KBM-7 (cell line): ENCODE data around the gene TREX2.

ENCODE experiments used
- DNase-seq: peaks from one replicate; pipeline ENCODE4 v3.0.0-alpha.2; 2015
- in situ Hi-C: fragments of 300-500 bp; cut with MboI; formaldehyde crosslinking; loops from 2 replicates; pipeline ENCODE4 v1.14.3; 2020; ENCODE audit warnings: low sequenced_read_pairs, low pct_unique_long_range_greater_than_20kb, mixed read lengths

The TREX2 gene

DNA sequence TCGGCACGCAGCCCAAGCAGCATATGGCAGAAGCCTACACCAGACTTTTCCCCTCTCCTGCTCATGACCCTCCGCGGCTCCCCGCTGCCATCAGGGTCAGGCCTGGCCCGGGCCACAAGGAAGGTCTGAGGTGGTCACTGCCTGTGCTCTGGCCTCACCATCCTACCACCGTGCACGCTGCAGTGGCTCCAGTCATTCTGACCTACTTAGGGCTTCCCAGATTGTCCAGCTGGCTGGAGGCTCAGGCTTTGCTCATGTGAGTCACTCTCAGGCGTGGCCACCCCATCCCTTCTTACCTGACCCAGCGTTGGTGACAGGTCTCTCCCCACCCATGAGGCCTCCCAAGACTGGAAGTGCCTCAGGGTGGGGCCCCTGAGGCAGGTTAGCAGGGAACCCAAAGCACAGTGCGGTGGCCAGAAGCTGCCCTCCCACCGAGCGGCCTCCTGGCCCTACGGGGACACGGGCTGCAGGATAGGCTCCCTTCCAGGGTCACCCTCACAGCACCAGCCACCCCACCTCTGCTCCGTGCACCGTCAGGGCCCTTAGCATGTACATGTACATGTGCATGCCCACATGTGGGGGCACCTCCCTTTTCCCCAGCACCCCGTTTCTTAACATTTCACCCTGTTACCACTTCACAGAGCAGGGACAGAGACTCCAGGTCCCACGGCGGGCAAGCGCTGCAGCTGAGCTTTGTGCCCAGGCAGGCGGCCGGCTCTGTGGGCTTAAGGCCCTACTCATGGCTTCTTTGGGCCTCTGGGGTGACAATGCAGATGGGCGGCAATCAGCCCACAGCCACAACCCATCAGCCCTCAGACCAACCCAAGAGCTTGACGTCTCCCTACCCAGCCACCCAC is 2.2 kb downstream of the TREX2 start:
- DNase-seq: no peak
- in situ Hi-C loops: no loop called here

DNA sequence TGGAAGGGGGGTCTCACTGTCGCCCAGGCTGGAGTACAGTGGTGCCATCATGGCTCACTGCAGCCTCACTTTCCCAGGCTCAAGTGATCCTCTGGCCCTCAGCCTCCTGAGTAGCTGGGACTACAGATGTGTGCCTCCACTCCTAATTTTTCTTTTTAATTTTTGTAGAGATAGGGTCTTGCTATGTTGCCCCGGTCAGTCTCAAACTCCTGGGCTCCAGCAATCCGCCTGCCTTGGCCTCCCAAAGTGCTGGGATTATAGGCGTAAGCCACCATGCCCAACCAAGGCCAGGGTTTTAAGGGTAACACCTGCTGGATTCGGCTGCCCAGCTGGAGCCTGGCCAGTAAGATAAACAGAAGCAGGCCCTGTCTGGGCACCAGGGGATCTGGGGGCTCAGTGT is 3.4 kb downstream of the TREX2 start:
- in situ Hi-C loops: no loop called here
- DNase-seq: no peak

DNA sequence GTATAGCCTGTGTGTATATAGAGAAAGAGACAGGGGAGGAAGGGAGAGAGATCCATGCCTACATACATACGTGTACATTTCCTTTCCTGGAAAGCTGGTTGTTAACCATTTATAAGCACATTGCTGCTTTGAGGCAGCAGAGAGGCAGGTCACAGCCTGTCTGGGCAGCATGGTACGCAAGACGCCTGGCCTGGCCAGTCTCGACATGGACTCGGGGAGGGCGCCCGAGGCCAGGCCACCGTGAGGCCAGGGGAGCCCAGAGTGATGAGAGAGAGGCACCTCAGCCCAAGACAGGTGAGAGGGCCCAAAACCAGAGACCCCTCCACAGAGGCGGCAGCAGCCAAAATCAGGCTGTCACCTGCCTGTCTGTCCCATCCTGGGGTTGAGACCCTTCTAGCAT is 3.9 kb downstream of the TREX2 start:
- in situ Hi-C loops: no loop called here
- no peak for DNase-seq

- peak; percentile 44 for DNase-seq
- in situ Hi-C loops: no loop called here
These were observed 4.6 kb downstream of the TREX2 start for GRCh38 chrX:153441296-153441695.

DNA sequence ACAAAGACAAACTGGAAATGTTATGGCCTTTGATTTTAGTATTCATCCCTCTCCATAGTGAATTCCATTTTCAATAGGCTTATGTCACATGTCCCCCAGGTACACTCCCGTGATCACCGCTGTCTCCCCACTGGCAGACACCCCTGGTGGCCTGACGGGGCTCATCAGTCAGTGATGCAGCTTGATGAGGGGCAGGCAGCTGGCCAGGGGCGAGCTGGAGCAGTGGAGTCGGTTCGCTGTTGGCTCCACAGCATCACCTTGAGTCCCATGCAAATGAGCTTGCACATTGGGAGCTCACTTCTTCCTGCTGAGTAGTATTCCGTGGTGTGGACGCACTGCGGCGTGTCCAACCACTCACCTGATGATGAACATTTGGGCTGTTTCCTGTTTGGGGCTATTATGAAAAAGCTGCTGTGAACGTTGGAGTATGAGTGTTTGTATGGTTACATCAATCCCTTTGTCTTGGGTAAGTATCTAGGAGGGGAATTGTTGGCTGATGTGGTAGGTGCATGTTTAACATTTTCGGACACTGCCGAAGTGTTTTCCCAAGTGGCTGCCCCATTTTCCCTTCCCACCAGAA is 5.2 kb downstream of the TREX2 start:
- in situ Hi-C loops: no loop called here
- no peak for DNase-seq

DNA sequence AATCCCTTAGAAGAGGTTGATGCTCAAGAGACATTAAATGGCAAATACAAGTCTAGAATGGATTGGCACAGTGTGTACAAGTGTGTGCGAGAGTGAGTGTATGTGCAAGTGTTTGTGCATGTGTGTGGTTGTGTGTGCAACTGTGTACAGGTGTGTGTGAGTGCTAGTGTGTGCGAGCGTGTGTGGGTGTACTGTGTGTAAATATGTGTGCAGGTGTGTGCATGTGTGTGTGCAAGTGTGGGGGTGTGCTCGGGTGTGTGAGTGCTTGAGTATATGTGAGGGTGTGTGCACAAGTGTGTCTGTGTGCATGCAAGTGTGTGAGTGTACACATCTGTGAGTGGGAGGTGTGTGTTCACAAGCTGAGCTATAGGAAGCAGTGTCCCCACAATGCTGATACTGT is 5.9 kb downstream of the TREX2 start:
- no peak for DNase-seq
- in situ Hi-C loops: no loop called here

- peak; percentile 54 for DNase-seq
- in situ Hi-C loops: no loop called here
These were observed 7.3 kb downstream of the TREX2 start for GRCh38 chrX:153438532-153438931.

DNA sequence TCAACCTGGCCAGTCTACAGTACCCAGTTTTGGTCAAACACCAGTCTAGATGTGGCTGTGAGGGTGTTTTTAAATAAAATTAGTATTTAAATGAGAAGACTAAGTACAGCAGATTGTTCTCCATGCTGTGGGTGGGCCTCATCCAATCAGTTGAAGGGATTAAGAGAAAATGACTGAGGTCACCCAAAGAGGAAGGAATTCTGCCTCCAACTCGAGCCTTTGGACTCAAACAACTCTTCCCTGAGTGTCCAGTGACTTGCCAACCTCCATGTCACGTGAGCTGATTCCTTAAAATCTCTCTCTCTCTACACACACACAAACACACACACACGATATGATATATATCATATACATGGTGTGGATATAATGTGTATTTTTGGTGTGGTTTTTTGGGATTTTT is 10.0 kb downstream of the TREX2 start:
- in situ Hi-C loops: no loop called here
- DNase-seq: no peak

DNA sequence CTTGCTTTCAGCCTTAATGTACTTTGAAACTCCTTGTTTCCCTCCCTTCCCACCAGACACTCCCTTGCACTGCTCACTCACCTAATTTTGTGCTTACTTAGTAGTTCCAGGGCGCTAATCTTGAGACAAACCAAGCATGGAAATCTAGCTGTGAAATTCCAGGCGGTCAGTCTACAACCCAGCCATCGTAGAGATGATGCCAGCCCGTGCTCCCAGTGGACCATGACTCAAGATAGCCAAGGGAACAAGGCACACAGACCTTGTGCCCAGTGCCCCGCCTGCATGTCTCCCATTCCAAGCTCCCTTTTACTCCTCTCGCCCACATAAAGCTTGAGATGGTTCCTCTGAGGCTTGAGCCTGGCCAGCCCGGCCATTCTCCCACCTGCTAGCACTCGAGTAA is 11.1 kb downstream of the TREX2 start:
- DNase-seq: no peak
- in situ Hi-C loops: no loop called here

GRCh38 chrX:153433781-153434285 is 12.0 kb downstream of the TREX2 start:
- in situ Hi-C loops: no loop called here

DNA sequence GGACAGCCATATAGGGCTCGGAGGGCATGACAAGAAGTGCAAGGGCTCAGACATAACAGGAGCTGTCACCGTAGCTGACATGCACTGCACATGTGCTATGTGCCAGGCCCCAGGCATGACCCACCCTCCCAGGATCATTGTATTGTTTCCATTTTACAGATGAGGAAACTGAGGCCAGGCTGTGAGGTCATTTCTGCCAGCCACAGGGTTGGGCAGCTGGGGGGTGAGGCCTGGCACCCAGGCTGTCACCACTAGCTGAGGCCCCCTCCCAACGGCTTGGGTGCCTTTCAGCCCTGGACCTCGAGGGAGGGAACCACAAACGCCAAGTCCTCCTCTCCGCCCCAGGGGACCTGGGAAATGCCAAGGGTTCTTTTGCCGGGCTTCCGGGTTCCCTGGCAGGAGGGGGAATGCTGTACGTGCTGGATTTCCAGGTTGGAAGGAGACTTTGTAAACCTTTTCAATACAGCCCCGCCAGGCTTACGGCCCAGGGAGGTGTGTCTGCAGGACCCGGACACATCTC is 12.6 kb downstream of the TREX2 start:
- no peak for DNase-seq
- in situ Hi-C loops: no loop called here

More at GRCh38 chrX:153433781-153434285, 12.0 kb downstream of the TREX2 start:
- no peak for DNase-seq

GRCh38 chrX:153430796-153431195 is 15.1 kb downstream of the TREX2 start:
- in situ Hi-C loops: no loop called here

GRCh38 chrX:153426204-153426603 is 19.7 kb downstream of the TREX2 start:
- DNase-seq: no peak
- in situ Hi-C loops: no loop called here

More at GRCh38 chrX:153430796-153431195, 15.1 kb downstream of the TREX2 start:
- DNase-seq: no peak

GRCh38 chrX:153423652-153424051 is 22.2 kb downstream of the TREX2 start:
- in situ Hi-C loops: no loop called here
- no peak for DNase-seq

GRCh38 chrX:153421856-153422255 is 24.0 kb downstream of the TREX2 start:
- in situ Hi-C loops: no loop called here
- no peak for DNase-seq

DNA sequence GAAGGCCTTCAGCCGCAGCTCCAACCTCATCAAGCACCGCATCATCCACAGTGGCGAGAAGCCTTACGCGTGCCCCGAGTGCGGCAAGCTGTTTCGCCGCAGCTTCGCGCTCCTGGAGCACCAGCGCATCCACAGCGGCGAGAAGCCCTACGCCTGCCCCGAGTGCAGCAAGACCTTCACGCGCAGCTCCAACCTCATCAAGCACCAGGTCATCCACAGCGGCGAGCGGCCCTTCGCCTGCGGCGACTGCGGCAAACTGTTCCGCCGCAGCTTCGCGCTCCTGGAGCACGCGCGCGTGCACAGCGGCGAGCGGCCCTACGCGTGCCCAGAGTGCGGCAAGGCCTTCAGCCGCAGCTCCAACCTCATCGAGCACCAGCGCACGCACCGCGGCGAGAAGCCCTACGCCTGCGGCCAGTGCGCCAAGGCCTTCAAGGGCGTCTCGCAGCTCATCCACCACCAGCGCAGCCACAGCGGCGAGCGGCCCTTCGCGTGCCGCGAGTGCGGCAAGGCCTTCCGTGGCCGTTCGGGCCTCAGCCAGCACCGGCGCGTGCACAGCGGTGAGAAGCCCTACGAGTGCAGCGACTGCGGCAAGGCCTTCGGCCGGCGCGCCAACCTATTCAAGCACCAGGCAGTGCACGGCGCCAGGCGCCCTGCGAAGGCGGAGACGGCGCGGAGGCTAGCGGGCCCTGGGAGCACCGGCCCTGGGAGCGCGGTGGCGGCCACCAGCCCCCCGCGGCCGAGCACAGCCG is 24.8 kb downstream of the TREX2 start:
- in situ Hi-C loops: no loop called here
- no peak for DNase-seq

- no peak for DNase-seq
These were observed 28.2 kb downstream of the TREX2 start for GRCh38 chrX:153417637-153418036.

GRCh38 chrX:153416781-153417450 is 28.9 kb downstream of the TREX2 start:
- in situ Hi-C loops: no loop called here
- no peak for DNase-seq

More at GRCh38 chrX:153417637-153418036, 28.2 kb downstream of the TREX2 start:
- in situ Hi-C loops: no loop called here

DNA sequence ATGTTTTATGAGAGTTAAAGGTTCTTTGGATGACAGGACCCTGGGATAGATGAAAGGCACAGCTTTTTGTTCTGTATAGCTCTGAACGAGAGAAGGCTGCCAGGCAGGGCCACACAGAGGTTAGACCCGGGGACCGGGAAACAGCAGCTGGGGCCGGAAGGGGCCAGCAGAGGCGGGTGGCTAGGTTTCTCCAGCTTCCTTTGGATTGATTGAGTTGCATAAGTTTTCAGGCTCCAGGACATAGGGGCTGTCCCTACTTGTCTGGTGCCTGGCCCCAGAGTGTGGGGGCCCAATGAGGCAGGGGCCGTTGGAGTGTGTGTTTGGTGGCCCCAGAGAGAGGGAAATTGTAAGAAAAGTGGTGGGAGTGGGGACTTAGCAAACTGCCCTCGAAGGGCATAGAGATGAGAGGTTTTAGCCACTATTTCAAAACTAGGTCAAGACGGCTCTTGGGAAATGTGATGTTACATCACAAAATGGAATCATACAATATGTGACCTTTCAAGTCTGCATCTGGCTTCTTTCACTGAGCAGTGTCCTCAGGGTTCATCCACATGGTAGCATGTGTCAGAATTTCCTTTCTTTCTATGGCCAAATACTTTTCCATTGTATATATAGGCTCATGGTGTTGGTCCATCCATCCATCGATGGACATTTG is 30.9 kb downstream of the TREX2 start:
- no peak for DNase-seq
- in situ Hi-C loops: no loop called here
